ENCODE results near the gene UBE2J1.

Gene UBE2J1

DNA sequence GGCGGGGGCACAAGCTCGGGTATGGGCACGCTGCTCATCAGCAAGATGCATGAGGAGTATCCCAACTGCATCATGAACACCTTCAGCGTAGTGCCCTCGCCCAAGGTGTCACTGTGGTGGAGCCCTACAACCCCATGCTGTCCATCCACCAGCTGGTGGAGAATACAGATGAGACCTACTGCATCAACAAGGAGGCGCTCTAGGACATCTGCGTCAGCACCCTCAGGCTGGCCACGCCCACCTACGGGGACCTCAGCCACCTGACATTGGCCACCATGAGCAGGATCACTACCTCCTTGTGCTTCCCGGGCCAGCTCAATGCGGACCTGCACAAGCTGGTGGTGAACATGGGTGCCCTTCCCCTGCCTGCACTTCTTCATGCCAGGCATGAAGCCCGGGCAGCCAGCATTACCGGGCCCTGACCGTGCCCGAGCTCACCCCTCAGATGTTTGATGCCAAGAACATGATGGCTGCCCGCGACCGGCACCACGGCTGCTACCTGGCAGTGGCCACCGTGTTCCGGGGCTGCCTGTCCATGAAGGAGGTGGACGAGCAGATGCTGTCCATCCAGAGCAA is 50.2 kb downstream of the UBE2J1 start:
- no peak overlapping the region for H3K4me3 ChIP-seq (ENCODE audit: low read length)
- no peaks in the 10 kb centered on the region for H3K9me2 ChIP-seq (replicated peaks; ENCODE audit: control insufficient read depth, low read length)
- H3F3A ChIP-seq (ENCODE audit: control insufficient read depth, insufficient read depth) = no peaks in the 10 kb centered on the region
- H3K4me2 ChIP-seq (ENCODE audit: low read length) = no peak overlapping the region
- H3K36me3 ChIP-seq (ENCODE audit: control insufficient read depth, low read length) = no peaks in the 10 kb centered on the region
- H3K27ac ChIP-seq (ENCODE audit: low read depth, low read length) = no peak overlapping the region
- H4K20me1 ChIP-seq (ENCODE audit: control insufficient read depth, insufficient read depth, low read depth, low read length) = no peaks in the 10 kb centered on the region
- no peaks in the 10 kb centered on the region; the same call in none of the 2 replicates for H3K9me3 ChIP-seq (ENCODE audit: control insufficient read depth, insufficient read depth, low read length)
- H3K4me1 ChIP-seq (ENCODE audit: control insufficient read depth, low read length) = peaks cover 12% of the 10 kb centered on the region
- H3K27me3 ChIP-seq (ENCODE audit: control insufficient read depth, low read length) = no peaks in the 10 kb centered on the region
- no peaks in the 10 kb centered on the region for H3K79me2 ChIP-seq (ENCODE audit: control insufficient read depth, low read length)
- TF ChIP-seq EZH2phosphoT487 (IDR thresholded peaks at IDR 0.05; ENCODE audit: borderline replicate concordance, low read length) (no peak), CTCF (IDR thresholded peaks at IDR 0.05; ENCODE audit: low read depth, low read length, poor library complexity, severe bottlenecking) (no peak)

DNA sequence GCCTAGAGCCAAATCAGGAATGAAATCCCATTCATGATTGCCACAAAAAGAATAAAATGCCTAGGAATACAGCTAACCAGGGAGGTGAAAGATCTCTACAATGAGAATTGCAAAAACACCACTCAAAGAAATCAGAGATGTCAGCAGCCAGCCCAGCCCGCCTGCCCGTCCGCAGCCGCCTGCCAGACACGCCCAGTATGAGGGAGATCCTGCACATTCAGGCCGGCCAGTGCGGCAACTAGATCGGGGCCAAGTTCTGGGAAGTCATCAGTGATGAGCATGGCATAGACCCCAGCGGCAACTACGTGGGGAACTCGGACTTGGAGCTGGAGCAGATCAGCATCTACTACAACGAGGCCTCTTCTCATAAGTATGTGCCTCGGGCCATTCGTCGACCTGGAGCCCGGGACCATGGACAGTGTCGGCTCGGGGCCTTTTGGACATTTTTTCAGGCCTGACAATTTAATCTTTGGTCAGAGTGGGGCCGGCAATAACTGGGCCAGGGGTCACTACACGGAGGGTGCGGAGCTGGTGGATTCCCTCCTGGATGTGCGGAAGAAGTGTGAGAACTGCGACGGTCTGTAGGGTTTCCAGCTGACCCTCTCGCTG is 50.8 kb downstream of the UBE2J1 start:
- Histone ChIP-seq H3K4me2 (ENCODE audit: low read length) (no peak overlapping the region), H3F3A (ENCODE audit: control insufficient read depth, insufficient read depth) (no peaks in the 10 kb centered on the region), H3K4me3 (ENCODE audit: low read length) (no peak overlapping the region), H3K9me3 (ENCODE audit: control insufficient read depth, insufficient read depth, low read length) (no peaks in the 10 kb centered on the region; the same call in none of the 2 replicates), H3K9me2 (replicated peaks; ENCODE audit: control insufficient read depth, low read length) (no peaks in the 10 kb centered on the region), H3K4me1 (ENCODE audit: control insufficient read depth, low read length) (peaks cover 12% of the 10 kb centered on the region), H3K27me3 (ENCODE audit: control insufficient read depth, low read length) (no peaks in the 10 kb centered on the region), H3K27ac (ENCODE audit: low read depth, low read length) (no peak overlapping the region), H3K36me3 (ENCODE audit: control insufficient read depth, low read length) (no peaks in the 10 kb centered on the region), H4K20me1 (ENCODE audit: control insufficient read depth, insufficient read depth, low read depth, low read length) (no peaks in the 10 kb centered on the region), H3K79me2 (ENCODE audit: control insufficient read depth, low read length) (no peaks in the 10 kb centered on the region)
- TF ChIP-seq EZH2phosphoT487 (IDR thresholded peaks at IDR 0.05; ENCODE audit: borderline replicate concordance, low read length) = no peak
- no peak for TF ChIP-seq CTCF (IDR thresholded peaks at IDR 0.05; ENCODE audit: low read depth, low read length, poor library complexity, severe bottlenecking)

DNA sequence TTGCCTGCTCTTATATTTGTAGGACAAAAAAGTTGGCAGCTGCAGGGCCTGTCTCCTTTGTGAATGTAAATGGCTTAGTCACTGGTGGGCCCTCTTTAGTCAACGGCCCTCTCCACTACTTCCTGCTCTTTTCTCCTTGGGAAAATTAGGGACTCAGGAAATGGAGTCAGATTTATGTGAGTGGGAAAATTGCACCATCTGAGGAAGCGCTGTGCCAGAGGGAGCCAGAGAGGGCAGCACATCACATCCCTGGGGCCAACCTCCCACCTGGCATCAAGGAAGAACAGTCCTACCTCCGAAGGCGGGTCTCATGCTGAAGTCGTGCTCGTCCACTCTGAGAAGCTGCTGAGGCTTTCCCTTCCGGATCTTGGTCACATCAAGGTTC is 53.1 kb downstream of the UBE2J1 start:
- Histone ChIP-seq H3K36me3 (ENCODE audit: control insufficient read depth, low read length) (no peaks in the 10 kb centered on the region), H3K27me3 (ENCODE audit: control insufficient read depth, low read length) (no peaks in the 10 kb centered on the region), H3K4me1 (ENCODE audit: control insufficient read depth, low read length) (peaks cover 12% of the 10 kb centered on the region), H3K9me2 (replicated peaks; ENCODE audit: control insufficient read depth, low read length) (no peaks in the 10 kb centered on the region), H3K4me2 (ENCODE audit: low read length) (no peak overlapping the region), H3K79me2 (ENCODE audit: control insufficient read depth, low read length) (no peaks in the 10 kb centered on the region), H4K20me1 (ENCODE audit: control insufficient read depth, insufficient read depth, low read depth, low read length) (no peaks in the 10 kb centered on the region), H3K4me3 (ENCODE audit: low read length) (no peak overlapping the region), H3K9me3 (ENCODE audit: control insufficient read depth, insufficient read depth, low read length) (no peaks in the 10 kb centered on the region; the same call in none of the 2 replicates), H3F3A (ENCODE audit: control insufficient read depth, insufficient read depth) (no peaks in the 10 kb centered on the region), H3K27ac (ENCODE audit: low read depth, low read length) (no peak overlapping the region)
- no peak for TF ChIP-seq EZH2phosphoT487 (IDR thresholded peaks at IDR 0.05; ENCODE audit: borderline replicate concordance, low read length)
- peak; percentile 27 for TF ChIP-seq CTCF (IDR thresholded peaks at IDR 0.05; ENCODE audit: low read depth, low read length, poor library complexity, severe bottlenecking)

Measured in DOHH2 (cell line).